Keratinocyte (primary cell): Measurements from ENCODE around the gene REL. TPM values are rescaled to one million over a fixed set of nuclear protein-coding genes. Genes with fewer than 3 reads are reported as not detected.

Source experiments
- DNase-seq: peaks from one replicate; pipeline ENCODE4 v3.0.0-alpha.2; 2011; ENCODE audit warnings: low read depth, missing footprints, low spot score
- FAIRE-seq: peaks from 2 replicates; lab custom pipeline; 2011; peaks lifted over from hg19 to GRCh38; lab: Jason Lieb, UNC
- H2AFZ ChIP-seq: 2 replicates; pipeline ENCODE4 v1.6.0; 2012; ENCODE audit warnings: low read length, control low read depth, inconsistent platforms; ENCODE audit not compliant: control insufficient read depth
- H3K27ac ChIP-seq: 2 replicates; pipeline ENCODE4 v1.5.1; 2011; ENCODE audit warnings: low read length; ENCODE audit not compliant: control insufficient read depth, insufficient read depth
- H3K27me3 ChIP-seq: 3 replicates; pipeline ENCODE4 v1.6.0; 2011; ENCODE audit warnings: low read length; ENCODE audit not compliant: control insufficient read depth, insufficient read depth; ENCODE audit errors: extremely low read depth
- H3K36me3 ChIP-seq, 2 experiments: 2 replicates in 1 of 2; 3 replicates in 1 of 2; pipeline ENCODE4 v1.5.1; 2011; ENCODE audit warnings: low read length in 2 of 2, mild to moderate bottlenecking in 1 of 2; ENCODE audit not compliant: control insufficient read depth in 2 of 2, insufficient read depth in 2 of 2; ENCODE audit errors: extremely low read depth in 1 of 2
- H3K4me1 ChIP-seq: 3 replicates; pipeline ENCODE4 v1.5.1; 2011; ENCODE audit warnings: low read length; ENCODE audit not compliant: control insufficient read depth, insufficient read depth; ENCODE audit errors: extremely low read depth
- H3K4me2 ChIP-seq: 3 replicates; pipeline ENCODE4 v1.6.0; 2011; ENCODE audit warnings: low read depth, low read length; ENCODE audit not compliant: control insufficient read depth, insufficient read depth; ENCODE audit errors: extremely low read depth
- H3K4me3 ChIP-seq, 3 experiments: fragments of 200-600 bp in 1 of 3; sonication (generic) in 1 of 3; 2 replicates in 2 of 3; 3 replicates in 1 of 3; pipeline ENCODE4 v1.5.1; 2011 to 2016; ENCODE audit warnings: low read length in 3 of 3, mild to moderate bottlenecking in 3 of 3, control low read depth in 2 of 3, inconsistent platforms in 1 of 3, low read depth in 1 of 3, mixed read lengths in 1 of 3, mixed run types in 1 of 3, moderate library complexity in 1 of 3; ENCODE audit not compliant: control insufficient read depth in 2 of 3, insufficient read depth in 2 of 3; ENCODE audit errors: extremely low read depth in 1 of 3
- H3K79me2 ChIP-seq: 2 replicates; pipeline ENCODE4 v1.6.0; 2012; ENCODE audit warnings: low read length; ENCODE audit not compliant: control insufficient read depth, insufficient read depth
- H3K9ac ChIP-seq: 3 replicates; pipeline ENCODE4 v1.6.0; 2011; ENCODE audit warnings: low read length; ENCODE audit not compliant: control insufficient read depth, insufficient read depth; ENCODE audit errors: extremely low read depth
- H3K9me1 ChIP-seq: 3 replicates; pipeline ENCODE4 v1.6.0; 2011; ENCODE audit warnings: low read length; ENCODE audit not compliant: control insufficient read depth, insufficient read depth; ENCODE audit errors: extremely low read depth
- H3K9me3 ChIP-seq: 2 replicates; pipeline ENCODE4 v1.5.1; 2012; ENCODE audit warnings: low read depth, low read length; ENCODE audit not compliant: control insufficient read depth
- H4K20me1 ChIP-seq: 3 replicates; pipeline ENCODE4 v1.6.0; 2011; ENCODE audit warnings: low read length; ENCODE audit not compliant: control insufficient read depth, insufficient read depth; ENCODE audit errors: extremely low read depth
- CTCF ChIP-seq, 3 experiments: IDR thresholded peaks in 1 of 3; conservative IDR thresholded peaks in 1 of 3; optimal IDR thresholded peaks in 1 of 3; 2 replicates in 2 of 3; 3 replicates in 1 of 3; pipeline versions ENCODE3 to v1.5.1; 2011; ENCODE audit warnings: low read length in 3 of 3, mild to moderate bottlenecking in 3 of 3, moderate library complexity in 2 of 3, control low read depth in 1 of 3, inconsistent platforms in 1 of 3; ENCODE audit not compliant: insufficient read depth in 2 of 3; ENCODE audit errors: extremely low read depth in 1 of 3
- EZH2 ChIP-seq: IDR thresholded peaks from one replicate; pipeline ENCODE4 v1.6.1; 2012; ENCODE audit warnings: inconsistent platforms, mild to moderate bottlenecking, low read length, moderate library complexity
- dilution Hi-C: fragments of 300-500 bp; cut with MboI; formaldehyde crosslinking; loops from one replicate; pipeline ENCODE4 v1.7.0; 2020; ENCODE audit warnings: low sequenced_read_pairs; ENCODE audit not compliant: extremely low pct_ligation_motif_present
- polyA plus RNA-seq, 5 experiments: library from polyadenylated mRNA; depleted of rRNA in 3 of 5; stranded (reverse) in 3 of 5; stranded (forward) in 1 of 5; unstranded in 1 of 5; fragments of >200 nt; gene quantifications; 1 replicate in 1 of 5; 2 replicates in 3 of 5; 3 replicates in 1 of 5; pipeline versions ENCODE4 v1.2.1 to v1.2.3, GENCODE V29; 2011 to 2012; ENCODE audit warnings: missing spikeins in 2 of 5, low read depth in 1 of 5, low replicate concordance in 1 of 5

REL gene
- polyA plus RNA-seq, 1 donor (not counting 4 experiments of a cell fraction or from before 2014, with no cell fraction given), result 9.0 TPM

DNA sequence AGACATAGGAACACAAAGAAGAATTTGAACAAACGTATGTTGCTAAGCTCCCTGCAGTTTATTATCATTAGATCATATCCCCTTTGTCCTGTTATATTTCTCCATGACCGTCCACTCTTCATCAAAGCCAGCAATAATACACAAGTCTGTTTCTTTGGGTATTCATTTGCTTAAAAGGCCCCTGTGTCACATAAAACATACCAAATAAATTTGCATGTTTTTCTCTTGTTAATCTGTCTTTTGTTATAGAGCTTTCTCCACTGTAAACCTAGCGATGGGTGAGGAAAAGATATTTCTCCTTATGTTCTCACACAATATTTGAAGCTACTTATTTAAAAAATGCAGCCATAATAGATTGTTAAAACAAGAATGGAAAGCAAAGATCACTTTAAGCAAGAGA, 42.9 kb upstream of the REL start:
- no peaks in the 10 kb centered on the region for H3K4me1 ChIP-seq

GRCh38 chr2:60839126-60839813, 42.1 kb upstream of the REL start:
- FAIRE-seq (no peak), DNase-seq (no peak)
- Histone ChIP-seq H2AFZ (no peak overlapping the region), H3K4me2 (no peak overlapping the region), H3K27ac (no peak overlapping the region), H3K36me3 (no peaks in the 10 kb centered on the region), H3K4me3 (no peak overlapping the region), H4K20me1 (no peaks in the 10 kb centered on the region), H3K79me2 (no peaks in the 10 kb centered on the region), H3K27me3 (no peaks in the 10 kb centered on the region), H3K9me3 (no peaks in the 10 kb centered on the region), H3K9ac (no peak overlapping the region), H3K9me1 (no peaks in the 10 kb centered on the region), H3K4me1 (no peaks in the 10 kb centered on the region)
- no peak for TF ChIP-seq CTCF (optimal IDR thresholded peaks at IDR 0.05 in 1 of 3, IDR thresholded peaks at IDR 0.05 in 1 of 3, conservative IDR thresholded peaks at IDR 0.05 in 1 of 3; ENCODE audit: extremely low read depth in 1 of 3, insufficient read depth in 2 of 3, low read length in 3 of 3)
- no peak for TF ChIP-seq EZH2
- dilution Hi-C loops, result no loop called here

More for the DNA sequence above, 42.9 kb upstream of the REL start:
- H3K36me3 ChIP-seq, result no peaks in the 10 kb centered on the region
- dilution Hi-C loops, result no loop called here
- H3K4me3 ChIP-seq, result no peak overlapping the region
- H2AFZ ChIP-seq, result no peak overlapping the region
- no peaks in the 10 kb centered on the region for H3K27me3 ChIP-seq
- no peaks in the 10 kb centered on the region for H3K9me1 ChIP-seq
- no peaks in the 10 kb centered on the region for H3K79me2 ChIP-seq
- no peak overlapping the region for H3K27ac ChIP-seq
- no peak overlapping the region for H3K4me2 ChIP-seq
- TF ChIP-seq EZH2 (no peak), CTCF (optimal IDR thresholded peaks at IDR 0.05 in 1 of 3, IDR thresholded peaks at IDR 0.05 in 1 of 3, conservative IDR thresholded peaks at IDR 0.05 in 1 of 3; ENCODE audit: extremely low read depth in 1 of 3, insufficient read depth in 2 of 3, low read length in 3 of 3) (no peak)
- FAIRE-seq (no peak), DNase-seq (no peak)
- no peaks in the 10 kb centered on the region for H3K9me3 ChIP-seq
- H4K20me1 ChIP-seq, result no peaks in the 10 kb centered on the region
- H3K9ac ChIP-seq, result no peak overlapping the region
